ENCODE measurements around the gene PPP6R2. TPM values are rescaled to one million over a fixed set of nuclear protein-coding genes. Genes with fewer than 3 reads are reported as not detected.
A peak's percentile ranks its signal among the peaks of the same experiment; 100 is the strongest.

PPP6R2 gene
- total RNA-seq, 3 donors from 2014 or later (not counting 1 experiment from before 2014, with no cell fraction given): 76.0 to 103 (median 78.1) TPM

DNA sequence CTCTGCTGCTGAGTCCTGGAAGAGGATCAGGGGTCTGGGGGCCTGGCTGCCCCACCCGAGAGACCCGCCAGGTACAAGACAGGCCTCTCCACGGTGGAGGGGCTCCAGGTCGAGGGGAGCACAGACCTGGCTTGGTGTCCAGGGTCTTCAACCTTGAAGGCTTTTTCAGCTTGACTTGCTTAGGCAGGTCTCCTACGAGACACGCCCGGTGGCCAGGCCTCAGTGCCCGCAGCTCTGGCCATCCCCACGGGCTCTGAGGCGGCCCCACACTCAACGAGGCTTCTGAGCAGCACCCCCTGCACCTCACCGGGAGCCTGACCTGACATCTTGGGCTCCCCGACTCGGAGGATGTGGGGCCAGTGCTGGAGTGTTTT is 29.1 kb upstream of the PPP6R2 start:
- H3K4me1 ChIP-seq (ENCODE audit: control insufficient read depth, insufficient read depth, low read length): peaks cover 30% of the 10 kb centered on the region

GRCh38 chr22:50314455-50315288 is 28.5 kb upstream of the PPP6R2 start:
- peak overlapping the region; percentile 39 for H3K4me3 ChIP-seq (ENCODE audit: low read length)
- WGBS (ENCODE audit: insufficient coverage): 15% methylated on average over 33 of the region's 33 CpGs
- H3K36me3 ChIP-seq (ENCODE audit: control insufficient read depth, insufficient read depth, low read length): no peaks in the 10 kb centered on the region
- DNase-seq (peak; percentile 68 to 83), ATAC-seq (peak; percentile 89 to 95 (median 94))
- H3K4me1 ChIP-seq (ENCODE audit: control insufficient read depth, insufficient read depth, low read length): peaks cover 28% of the 10 kb centered on the region
- intact Hi-C loops (cut with micrococcal nuclease): no loop called here
- Mint-ChIP-seq H3K27me3 (ENCODE audit: low read depth in 2 of 2) (no peaks in the 10 kb centered on the region), H3K4me1 (peaks cover 13 to 18% of the 10 kb centered on the region in 2 donors), H3K9me3 (no peaks in the 10 kb centered on the region), H3K27ac (peak overlapping the region; percentile 77 to 82), H3K36me3 (no peaks in the 10 kb centered on the region), H3K4me3 (peak overlapping the region; percentile 86)
- H3K27ac ChIP-seq (ENCODE audit: low read length): peak overlapping the region; percentile 77
- TF ChIP-seq, protein P1, sequence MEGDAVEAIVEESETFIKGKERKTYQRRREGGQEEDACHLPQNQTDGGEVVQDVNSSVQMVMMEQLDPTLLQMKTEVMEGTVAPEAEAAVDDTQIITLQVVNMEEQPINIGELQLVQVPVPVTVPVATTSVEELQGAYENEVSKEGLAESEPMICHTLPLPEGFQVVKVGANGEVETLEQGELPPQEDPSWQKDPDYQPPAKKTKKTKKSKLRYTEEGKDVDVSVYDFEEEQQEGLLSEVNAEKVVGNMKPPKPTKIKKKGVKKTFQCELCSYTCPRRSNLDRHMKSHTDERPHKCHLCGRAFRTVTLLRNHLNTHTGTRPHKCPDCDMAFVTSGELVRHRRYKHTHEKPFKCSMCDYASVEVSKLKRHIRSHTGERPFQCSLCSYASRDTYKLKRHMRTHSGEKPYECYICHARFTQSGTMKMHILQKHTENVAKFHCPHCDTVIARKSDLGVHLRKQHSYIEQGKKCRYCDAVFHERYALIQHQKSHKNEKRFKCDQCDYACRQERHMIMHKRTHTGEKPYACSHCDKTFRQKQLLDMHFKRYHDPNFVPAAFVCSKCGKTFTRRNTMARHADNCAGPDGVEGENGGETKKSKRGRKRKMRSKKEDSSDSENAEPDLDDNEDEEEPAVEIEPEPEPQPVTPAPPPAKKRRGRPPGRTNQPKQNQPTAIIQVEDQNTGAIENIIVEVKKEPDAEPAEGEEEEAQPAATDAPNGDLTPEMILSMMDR (IDR thresholded peaks at IDR 0.05): no peak
- H3K27me3 ChIP-seq (ENCODE audit: control insufficient read depth, insufficient read depth, low read length): no peaks in the 10 kb centered on the region
- no peaks in the 10 kb centered on the region for H3K9me3 ChIP-seq (ENCODE audit: control insufficient read depth, insufficient read depth, low read length)

More for the DNA sequence above, 29.1 kb upstream of the PPP6R2 start:
- Mint-ChIP-seq H3K27me3 (ENCODE audit: low read depth in 2 of 2) (no peaks in the 10 kb centered on the region), H3K9me3 (no peaks in the 10 kb centered on the region), H3K27ac (peak overlapping the region; percentile 77 to 82), H3K4me1 (peaks cover 13 to 18% of the 10 kb centered on the region in 2 donors), H3K36me3 (no peaks in the 10 kb centered on the region), H3K4me3 (peak overlapping the region; percentile 86)
- peak overlapping the region; percentile 77 for H3K27ac ChIP-seq (ENCODE audit: low read length)
- intact Hi-C loops (cut with micrococcal nuclease): no loop called here
- no peaks in the 10 kb centered on the region for H3K27me3 ChIP-seq (ENCODE audit: control insufficient read depth, insufficient read depth, low read length)
- TF ChIP-seq, protein P1 (IDR thresholded peaks at IDR 0.05): no peak
- DNase-seq (no peak), ATAC-seq (no peak)
- 33% methylated on average over 14 of the region's 14 CpGs for WGBS (ENCODE audit: insufficient coverage)
- no peaks in the 10 kb centered on the region for H3K9me3 ChIP-seq (ENCODE audit: control insufficient read depth, insufficient read depth, low read length)
- H3K4me3 ChIP-seq (ENCODE audit: low read length): peak overlapping the region; percentile 39
- no peaks in the 10 kb centered on the region for H3K36me3 ChIP-seq (ENCODE audit: control insufficient read depth, insufficient read depth, low read length)

DNA sequence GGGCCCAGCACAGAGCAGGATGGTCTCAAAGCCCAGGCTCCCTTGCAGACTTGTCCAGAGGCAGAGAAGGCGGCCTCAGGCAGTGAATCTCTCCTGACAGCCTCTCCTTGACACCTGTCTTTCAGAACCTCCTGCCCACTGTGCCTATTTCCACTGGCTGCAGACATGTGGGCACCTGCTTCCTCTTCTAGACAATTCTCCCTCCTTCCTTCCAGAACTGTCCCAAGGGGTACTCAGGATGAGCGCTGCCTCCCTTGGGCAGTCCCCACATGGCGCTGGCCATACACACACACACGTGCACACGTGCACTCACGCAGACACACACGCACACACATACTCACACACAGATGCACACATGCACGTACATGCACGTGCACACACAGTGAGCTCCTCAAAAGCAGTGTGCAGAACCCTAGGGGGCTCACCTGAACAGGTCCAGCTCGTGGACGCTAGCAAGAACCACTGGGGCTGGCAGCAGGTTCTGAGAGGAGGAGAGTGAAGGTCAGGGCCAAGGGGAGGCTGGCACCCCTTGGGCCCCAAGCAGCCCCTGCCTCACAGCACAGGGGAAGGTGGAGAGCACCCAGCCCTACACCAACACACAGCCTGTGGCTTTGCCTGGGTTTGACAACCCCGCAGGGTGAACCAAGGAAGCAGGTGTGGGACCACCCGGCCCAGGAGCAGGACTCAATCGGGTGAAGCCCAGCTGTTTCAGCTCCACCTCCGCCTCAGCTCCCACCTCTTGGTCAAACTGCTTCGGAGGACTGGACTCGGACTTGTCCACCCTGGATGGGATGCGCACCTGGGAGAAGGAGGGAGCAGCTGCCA is 27.6 kb upstream of the PPP6R2 start:
- H3K36me3 ChIP-seq (ENCODE audit: control insufficient read depth, insufficient read depth, low read length): no peaks in the 10 kb centered on the region
- H3K9me3 ChIP-seq (ENCODE audit: control insufficient read depth, insufficient read depth, low read length): no peaks in the 10 kb centered on the region
- TF ChIP-seq, protein P1 (IDR thresholded peaks at IDR 0.05): no peak
- H3K4me1 ChIP-seq (ENCODE audit: control insufficient read depth, insufficient read depth, low read length): peaks cover 28% of the 10 kb centered on the region
- H3K4me3 Mint-ChIP-seq: peak overlapping the region; percentile 70
- H3K27me3 ChIP-seq (ENCODE audit: control insufficient read depth, insufficient read depth, low read length): no peaks in the 10 kb centered on the region
- H3K27me3 Mint-ChIP-seq (ENCODE audit: low read depth in 2 of 2): no peaks in the 10 kb centered on the region
- no peaks in the 10 kb centered on the region for H3K9me3 Mint-ChIP-seq
- WGBS (ENCODE audit: insufficient coverage): 78% methylated on average over 18 of the region's 18 CpGs
- H3K27ac Mint-ChIP-seq: peak overlapping the region in 1 of 2 donors; percentile 82
- ATAC-seq (no peak), DNase-seq (no peak)
- no peak overlapping the region for H3K4me3 ChIP-seq (ENCODE audit: low read length)
- no peak overlapping the region for H3K27ac ChIP-seq (ENCODE audit: low read length)
- H3K36me3 Mint-ChIP-seq: no peaks in the 10 kb centered on the region
- peaks cover 13 to 18% of the 10 kb centered on the region in 2 donors for H3K4me1 Mint-ChIP-seq
- intact Hi-C loops (cut with micrococcal nuclease): no loop called here

Data from natural killer cell (primary cell).